HG03558 (cell line): ENCODE data around the gene USF2.

Source experiments
- ATAC-seq: cut with Tn5 transposase; IDR thresholded peaks from one replicate; pipeline ENCODE4 v1.9.1; 2021; ENCODE audit warnings: moderate number of reproducible peaks; ENCODE audit not compliant: unreplicated experiment; ENCODE audit errors: extremely low read depth

The USF2 gene

DNA sequence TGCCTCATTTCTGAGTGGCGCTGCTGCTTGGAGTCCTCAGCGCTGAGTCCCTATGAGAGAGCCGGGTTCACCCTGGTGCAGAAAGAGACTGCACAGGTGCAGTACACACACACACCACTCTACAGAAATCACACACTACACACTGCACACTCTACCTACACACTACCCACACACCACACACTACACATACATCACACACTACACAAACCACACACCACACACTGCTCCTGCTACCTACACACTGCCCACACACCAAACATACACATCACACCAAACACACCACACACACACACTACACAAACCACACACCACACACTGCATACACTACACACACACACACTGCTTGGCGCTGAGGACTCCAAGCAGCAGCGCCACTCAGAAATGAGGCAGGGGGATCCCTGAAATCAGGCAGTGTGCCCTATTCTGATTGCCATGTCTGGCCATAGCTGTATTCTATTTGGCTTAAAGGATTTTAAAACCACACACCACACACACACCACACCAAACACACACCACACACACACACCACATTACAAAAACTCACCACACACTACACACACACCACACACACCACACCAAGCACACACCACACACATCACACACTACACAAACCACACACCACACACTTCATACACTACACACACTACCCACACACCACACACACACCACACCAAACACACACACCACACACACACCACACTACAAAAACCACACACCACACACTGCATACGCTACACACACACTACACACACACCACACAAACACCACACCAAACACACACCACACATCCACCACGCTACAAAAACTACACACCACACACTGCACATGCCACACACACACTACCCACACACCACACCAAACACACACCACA is 28.1 kb downstream of the USF2 start:
- no peak for ATAC-seq

DNA sequence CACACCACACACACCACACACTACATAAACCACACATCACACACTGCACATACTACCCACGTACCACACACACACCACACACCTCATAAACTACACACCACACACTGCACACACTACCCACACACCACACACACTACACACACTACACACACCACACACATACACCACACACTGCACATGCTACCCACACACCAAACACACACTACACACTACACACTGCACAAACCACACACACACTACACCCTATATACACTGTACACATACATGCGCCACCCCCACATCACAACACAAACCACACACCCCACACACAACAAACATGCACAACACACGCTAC is 28.7 kb downstream of the USF2 start:
- no peak for ATAC-seq

DNA sequence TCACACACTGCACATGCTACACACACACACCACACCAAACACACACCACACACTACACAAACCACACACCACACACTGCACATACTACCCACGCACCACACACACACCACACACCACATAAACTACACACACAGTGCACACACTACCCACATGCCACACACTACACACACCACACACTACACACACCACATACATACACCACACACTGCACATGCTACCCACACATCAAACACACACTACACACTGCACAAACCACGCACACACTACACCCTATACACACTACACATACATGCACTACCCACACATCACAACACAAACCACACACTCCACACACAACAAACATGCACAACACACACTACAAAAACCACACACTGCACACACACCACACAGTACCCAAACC is 29.2 kb downstream of the USF2 start:
- no peak for ATAC-seq

DNA sequence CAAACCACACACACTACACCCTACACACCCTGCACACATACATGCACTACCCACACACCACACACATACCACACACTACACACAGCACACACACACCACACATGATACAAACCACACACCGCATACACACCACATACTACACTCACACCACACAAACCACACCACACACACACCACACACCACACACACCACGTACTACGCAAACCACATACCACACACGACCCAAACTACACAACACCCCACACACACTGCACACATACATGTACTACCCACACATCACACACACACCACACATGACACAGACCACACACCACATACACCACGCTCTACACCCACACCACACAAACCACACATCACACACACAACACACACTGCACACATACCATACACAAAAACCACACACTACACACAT is 29.8 kb downstream of the USF2 start:
- no peak for ATAC-seq

DNA sequence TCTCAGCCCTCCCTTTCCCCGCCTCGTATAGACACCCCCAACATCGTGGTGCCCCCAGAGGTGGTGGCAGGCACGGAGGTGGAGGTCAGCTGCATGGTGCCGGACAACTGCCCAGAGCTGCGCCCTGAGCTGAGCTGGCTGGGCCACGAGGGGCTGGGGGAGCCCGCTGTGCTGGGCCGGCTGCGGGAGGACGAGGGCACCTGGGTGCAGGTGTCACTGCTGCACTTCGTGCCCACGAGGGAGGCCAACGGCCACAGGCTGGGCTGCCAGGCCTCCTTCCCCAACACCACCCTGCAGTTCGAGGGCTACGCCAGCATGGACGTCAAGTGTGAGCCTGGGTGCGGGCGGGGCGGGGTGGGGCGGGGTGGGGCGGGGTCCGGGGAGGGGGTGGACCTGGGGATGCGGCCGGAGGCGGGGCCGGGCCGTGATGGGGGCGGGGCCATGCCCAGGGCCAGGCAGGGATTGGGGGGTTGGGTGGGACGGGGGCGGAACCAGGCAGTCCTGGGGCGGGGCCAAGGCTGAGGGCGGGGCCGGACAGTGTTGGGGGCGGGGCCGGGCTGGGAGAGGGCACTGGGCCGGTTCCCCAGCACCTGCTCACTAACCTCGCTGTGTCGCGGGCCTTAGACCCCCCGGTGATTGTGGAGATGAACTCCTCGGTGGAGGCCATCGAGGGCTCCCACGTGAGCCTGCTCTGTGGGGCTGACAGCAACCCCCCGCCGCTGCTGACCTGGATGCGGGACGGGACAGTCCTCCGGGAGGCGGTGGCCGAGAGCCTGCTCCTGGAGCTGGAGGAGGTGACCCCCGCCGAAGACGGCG is 31.0 kb downstream of the USF2 start:
- ATAC-seq: no peak

GRCh38 chr19:35300339-35300649 is 31.5 kb downstream of the USF2 start:
- no peak for ATAC-seq

GRCh38 chr19:35301961-35302360 is 33.2 kb downstream of the USF2 start:
- no peak for ATAC-seq

DNA sequence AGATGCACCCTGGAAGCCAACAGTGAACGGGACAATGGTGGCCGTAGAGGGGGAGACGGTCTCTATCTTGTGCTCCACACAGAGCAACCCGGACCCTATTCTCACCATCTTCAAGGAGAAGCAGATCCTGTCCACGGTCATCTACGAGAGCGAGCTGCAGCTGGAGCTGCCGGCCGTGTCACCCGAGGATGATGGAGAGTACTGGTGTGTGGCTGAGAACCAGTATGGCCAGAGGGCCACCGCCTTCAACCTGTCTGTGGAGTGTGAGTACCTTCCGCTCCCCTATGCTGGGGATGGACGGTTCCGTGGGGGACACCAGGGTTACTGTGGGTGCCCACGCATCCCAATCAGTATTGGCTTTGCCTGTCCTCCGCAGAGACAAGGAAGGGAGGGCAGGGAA is 33.7 kb downstream of the USF2 start:
- ATAC-seq: no peak

- no peak for ATAC-seq
These were observed 34.7 kb downstream of the USF2 start for GRCh38 chr19:35303357-35303915.

GRCh38 chr19:35304036-35304435 is 35.3 kb downstream of the USF2 start:
- no peak for ATAC-seq

- ATAC-seq: no peak
These were observed 36.4 kb downstream of the USF2 start for GRCh38 chr19:35305181-35305580.

- no peak for ATAC-seq
These were observed 37.9 kb downstream of the USF2 start for GRCh38 chr19:35306473-35307246.

DNA sequence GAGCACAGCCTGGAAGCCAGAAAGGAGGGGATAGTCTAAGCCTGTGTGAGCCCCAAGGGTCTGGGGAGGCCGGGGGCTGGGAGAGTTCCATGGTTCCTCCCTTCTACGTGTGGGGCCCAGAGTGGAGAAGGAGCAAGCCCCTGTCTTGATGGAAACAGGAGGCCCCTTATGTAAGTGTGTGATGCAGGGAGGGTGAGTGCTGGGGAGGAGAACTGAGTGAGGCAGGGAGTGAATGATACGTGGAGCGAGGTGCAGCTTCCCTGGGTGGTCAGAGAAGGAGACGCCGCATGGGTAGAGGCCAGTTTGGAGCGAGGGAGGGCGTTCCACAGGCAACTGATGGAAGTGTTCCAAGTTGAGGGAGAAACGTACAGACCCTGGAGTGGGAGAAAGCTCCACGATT is 39.2 kb downstream of the USF2 start:
- ATAC-seq: no peak

DNA sequence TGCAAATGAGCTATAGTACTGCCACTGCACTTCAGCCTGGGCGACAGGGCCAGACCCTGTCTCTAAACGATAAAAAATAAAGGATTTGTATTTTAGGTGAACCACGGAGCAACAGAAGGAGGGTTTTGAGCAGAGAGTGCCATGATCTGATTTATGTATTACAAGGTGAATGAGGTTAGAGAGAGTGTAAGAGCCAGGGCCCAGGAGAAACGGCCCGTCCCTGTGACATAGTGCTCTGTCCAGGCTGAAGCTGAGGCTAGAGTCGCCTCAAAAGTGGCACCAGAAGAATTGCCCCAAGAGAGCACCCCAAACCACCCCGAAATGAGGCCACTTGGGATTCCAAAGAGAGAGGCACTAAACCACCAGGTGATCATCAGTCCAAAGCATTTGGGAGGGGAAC is 40.1 kb downstream of the USF2 start:
- no peak for ATAC-seq

DNA sequence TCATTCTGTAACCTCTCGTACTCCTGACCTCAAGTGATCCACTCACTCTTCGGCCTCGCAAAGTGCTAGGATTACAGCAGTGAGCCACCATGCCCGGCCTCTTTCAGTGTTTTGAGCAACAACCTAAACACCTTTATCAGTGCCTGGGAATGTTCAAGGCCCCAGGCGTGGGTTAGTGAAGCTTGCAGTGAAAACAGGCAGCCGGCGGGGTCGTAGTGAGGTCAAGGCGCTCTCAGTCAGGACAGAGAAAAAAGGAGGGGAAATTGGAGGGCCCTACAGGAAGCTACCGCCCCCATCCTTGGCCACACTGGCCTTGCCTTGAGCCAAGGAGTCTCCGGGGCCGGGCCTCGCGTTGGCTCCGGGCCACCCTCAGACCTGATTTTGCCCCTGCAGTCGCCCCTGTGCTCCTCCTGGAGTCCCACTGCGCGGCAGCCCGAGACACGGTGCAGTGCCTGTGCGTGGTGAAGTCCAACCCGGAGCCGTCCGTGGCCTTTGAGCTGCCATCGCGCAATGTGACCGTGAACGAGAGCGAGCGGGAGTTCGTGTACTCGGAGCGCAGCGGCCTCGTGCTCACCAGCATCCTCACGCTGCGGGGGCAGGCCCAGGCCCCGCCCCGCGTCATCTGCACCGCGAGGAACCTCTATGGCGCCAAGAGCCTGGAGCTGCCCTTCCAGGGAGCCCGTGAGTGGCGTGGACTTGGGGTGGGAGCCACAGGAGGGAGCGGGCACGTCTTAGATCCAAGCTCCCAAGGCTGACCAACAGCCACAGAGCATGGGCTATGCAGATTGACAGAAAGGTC is 40.9 kb downstream of the USF2 start:
- ATAC-seq: no peak

DNA sequence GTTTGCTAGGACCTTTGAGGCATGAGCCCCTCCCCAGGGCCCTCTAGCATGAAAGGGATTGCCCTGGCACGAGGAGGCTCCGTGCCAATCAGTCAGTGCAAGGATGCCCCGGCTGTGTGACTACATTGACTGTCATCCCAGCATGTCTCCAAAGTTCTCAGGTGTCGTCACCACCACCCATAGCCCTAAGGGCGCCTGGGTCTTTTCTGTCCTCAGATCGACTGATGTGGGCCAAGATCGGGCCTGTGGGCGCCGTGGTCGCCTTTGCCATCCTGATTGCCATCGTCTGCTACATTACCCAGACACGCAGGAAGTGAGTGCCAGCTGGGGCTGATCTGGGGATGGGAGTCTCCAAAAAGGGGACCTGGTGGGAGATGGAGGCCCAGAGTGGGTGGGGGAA is 41.6 kb downstream of the USF2 start:
- no peak for ATAC-seq

- ATAC-seq: no peak
These were observed 42.2 kb downstream of the USF2 start for GRCh38 chr19:35310811-35311465.

- no peak for ATAC-seq
These were observed 43.3 kb downstream of the USF2 start for GRCh38 chr19:35311901-35312665.

DNA sequence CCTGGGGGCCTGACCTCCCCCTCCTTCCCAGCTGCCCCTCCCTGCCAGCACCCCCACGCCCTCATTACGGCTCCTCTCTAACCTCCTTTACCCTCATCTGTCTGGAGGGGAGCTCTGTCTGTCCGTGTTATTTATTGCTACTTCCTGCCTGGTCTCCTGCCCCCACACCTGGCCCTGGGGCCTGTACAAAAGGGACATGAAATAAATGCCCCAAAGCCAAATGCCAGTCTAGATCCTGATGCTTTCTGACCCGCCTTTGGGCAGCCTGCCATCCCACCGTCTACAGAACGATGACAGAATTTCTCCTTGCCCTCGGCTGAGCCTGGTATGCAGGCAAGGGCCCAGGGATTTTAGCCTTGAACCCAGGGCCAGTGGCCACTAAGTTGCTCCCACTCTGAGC is 44.8 kb downstream of the USF2 start:
- no peak for ATAC-seq
